ENCODE data around the gene MMP17.
A peak's percentile ranks its signal among the peaks of the same experiment; 100 is the strongest.

The MMP17 gene

DNA sequence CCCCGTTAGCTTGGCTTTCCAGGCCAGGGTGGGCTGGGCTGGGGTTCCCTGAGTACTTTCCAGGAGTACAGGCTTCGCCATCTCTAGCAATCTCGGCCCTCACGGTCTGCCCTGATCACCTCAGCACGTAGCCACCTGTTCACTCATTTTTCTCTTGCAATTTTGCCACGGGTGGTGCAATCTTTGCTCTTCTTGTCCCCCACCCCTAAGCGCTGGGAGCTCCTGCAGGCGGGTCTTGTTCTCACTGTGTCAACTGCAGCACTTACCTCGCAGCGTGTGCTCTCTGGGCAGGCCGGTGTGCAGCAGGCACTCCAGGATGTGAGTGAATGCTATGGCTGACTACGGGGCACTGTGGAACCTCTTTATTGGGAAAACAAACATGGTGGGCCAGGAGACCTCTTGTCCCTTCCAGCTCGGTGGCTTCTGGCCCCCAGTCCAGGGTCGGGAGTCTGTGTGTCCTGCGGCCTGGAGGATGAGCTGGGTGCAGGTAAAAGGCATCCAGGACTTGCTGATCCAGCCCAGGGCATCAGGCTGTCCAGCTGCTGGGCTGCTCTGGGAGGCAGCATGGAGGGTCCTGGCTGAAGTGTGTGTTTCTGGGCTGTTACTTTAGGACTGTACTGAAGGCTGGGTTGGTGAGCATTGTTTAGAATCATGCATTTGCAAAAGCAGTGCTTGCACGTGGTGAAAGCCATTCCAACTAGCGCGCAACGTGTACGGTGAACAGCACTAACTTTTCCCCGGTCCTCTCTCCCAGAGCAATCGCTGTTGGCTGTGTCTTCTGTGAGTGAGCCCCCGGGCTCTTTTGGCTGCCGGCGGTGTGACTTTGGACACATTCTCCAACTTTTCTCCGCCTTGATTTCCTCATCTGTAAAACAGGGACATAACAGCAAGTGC lies 64.8 kb downstream of the MMP17 start:
- no peak for DNase-seq (ENCODE audit: low read depth in 2 of 2, low spot score in 1 of 2)

DNA sequence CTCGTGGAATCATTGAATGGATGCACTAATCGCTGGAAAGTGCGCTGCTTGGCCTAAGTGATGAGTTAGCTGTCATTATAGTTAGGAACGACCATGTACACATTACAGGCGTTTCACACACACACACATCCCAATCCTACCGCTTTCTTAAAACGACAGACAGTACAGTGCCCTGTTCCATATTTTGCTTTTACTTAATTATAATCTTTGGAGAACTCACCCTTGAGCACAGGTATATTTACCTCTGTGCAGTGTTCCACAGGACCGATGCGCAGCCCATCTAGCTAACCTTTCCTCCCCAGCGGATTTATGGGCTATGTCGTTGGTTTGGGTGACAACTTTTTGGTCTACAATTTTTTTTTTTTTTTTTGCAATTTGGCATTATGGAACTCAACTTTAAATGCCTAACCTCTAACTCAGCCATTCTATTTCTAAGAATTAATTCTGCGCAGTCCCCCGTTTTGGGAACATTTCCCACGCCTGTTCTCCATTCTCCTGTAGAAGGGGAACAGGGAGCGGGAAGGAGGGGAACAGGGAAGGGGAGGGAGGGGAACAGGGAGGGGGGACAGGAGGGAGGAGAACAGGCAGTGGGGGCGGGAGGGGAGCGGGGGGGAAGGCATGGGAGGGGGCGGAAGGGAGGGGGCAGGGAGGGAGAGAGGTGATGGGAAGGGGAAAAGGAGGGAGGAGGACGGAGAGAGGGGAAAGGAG lies 65.6 kb downstream of the MMP17 start:
- DNase-seq (ENCODE audit: low read depth in 2 of 2, low spot score in 1 of 2) = no peak

DNA sequence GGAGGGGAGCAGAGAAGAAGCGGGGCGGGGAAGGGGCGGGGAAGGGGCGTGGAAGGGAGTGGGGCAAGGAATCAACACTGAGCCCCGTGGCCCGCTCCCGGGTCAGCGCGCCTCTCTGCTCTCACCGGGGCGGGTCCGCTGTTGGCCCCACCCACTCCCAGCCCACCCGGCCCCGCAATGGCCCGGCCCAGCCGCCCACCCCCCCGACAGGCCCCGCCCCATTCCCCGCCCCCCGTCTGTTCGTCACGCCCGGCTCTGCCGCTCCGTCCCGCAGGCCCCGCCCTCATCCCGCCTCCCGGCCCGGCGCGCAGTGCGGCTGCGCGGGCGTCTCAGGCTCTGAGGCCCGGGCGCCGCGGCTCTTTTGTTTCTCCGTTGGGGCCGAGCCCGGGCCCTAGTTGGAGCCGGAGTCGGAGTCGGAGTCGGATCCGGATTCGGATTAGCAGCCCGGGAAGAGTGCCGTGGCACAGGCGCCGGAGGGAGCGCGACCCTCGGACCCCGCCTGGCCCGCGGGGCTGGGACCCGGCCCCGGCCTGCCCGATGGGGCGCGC lies 66.2 kb downstream of the MMP17 start, which contains the start of gene ULK1:
ULK1 (plus strand) TSS at position 310 of the 548 bp plus-strand sequence. CDS start 380 bp downstream, outside the sequence.
- DNase-seq (ENCODE audit: low read depth in 2 of 2, low spot score in 1 of 2) = peak; percentile 79 to 80

- no peak for DNase-seq (ENCODE audit: low read depth in 2 of 2, low spot score in 1 of 2)
Measured at GRCh38 chr12:131894981-131895639, 66.9 kb downstream of the MMP17 start.

DNA sequence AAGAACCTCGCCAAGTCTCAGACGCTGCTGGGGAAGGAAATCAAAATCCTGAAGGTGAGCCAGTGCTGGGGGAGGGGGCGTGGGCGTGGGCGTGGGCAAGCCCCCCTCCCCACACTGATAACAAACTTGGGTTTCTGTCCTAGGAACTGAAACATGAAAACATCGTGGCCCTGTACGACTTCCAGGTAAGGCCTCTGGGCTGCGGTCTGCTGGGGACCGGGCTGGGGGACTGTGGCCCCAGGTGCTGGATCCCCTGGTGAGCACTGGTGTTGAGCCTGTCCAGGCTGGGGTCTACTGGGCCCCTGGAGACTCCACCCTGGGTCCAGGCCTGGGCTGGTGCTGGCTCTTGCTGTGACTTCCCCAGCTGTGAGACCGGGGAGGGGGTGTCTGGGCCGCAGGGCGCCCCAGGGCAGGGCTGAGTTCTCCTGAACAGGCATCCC lies 67.5 kb downstream of the MMP17 start:
- DNase-seq (ENCODE audit: low read depth in 2 of 2, low spot score in 1 of 2) = no peak

DNA sequence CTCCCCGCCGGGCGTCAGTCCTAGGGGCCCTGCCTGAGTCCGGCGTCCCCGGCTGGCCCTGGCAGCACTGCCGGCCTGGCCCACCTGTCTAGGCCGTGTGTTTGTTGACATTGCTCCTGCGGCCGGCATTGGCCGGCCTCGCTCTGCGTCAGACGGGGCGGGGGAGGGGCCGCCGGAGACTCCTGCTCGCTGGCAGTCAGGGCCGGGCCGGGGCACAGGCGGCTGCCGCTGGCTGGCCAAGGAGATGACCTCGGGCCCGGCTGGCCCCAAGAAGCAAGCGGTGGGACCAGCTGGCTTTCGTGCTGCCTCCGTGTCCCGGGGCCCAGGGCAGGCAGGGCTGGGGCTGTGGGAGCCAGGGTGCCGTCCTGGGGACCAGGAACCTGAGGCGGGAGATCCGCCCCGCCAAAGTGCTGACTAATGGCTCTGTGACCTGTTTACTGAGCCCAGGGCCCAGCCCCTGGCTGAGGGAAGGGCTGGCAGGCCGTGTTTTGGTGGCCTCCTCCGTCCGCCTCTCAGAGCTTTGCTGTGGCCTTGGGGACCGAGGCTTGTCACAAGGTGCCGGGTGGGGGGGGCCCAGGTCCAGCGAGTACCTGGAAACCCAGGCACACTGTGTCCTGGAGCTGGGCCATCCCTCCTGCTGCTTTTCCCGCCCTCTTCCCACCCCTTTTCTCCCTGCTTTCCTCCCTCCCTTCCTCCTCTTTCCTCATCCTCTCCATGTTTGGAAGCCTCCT lies 68.1 kb downstream of the MMP17 start:
- DNase-seq (ENCODE audit: low read depth in 2 of 2, low spot score in 1 of 2) = peak; percentile 23 to 29

DNA sequence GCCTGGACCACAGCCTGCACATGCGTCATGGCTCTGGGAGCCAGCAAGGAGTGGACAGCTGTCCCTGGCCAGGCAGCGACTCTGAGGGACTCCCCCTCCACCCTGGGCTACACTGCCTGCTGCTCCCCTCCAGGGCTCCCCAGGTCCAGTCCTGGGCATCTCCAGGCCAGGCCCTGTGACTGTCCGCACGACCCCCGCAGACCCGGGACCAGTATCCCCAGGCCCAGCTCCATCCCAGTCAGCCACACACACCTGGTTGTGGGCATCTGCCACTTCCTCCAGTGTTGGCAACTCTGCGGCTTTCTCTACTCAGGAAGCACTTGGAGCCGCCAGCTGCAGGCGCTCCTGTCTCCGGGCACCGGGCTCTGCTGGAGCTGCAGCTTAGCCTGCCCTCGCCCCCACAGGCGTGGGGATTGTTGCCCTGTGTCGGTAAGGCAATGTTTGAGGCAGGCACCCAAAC lies 68.6 kb downstream of the MMP17 start:
- no peak for DNase-seq (ENCODE audit: low read depth in 2 of 2, low spot score in 1 of 2)

- DNase-seq (ENCODE audit: low read depth in 2 of 2, low spot score in 1 of 2) = no peak
Measured at GRCh38 chr12:131897276-131897675, 69.1 kb downstream of the MMP17 start.

DNA sequence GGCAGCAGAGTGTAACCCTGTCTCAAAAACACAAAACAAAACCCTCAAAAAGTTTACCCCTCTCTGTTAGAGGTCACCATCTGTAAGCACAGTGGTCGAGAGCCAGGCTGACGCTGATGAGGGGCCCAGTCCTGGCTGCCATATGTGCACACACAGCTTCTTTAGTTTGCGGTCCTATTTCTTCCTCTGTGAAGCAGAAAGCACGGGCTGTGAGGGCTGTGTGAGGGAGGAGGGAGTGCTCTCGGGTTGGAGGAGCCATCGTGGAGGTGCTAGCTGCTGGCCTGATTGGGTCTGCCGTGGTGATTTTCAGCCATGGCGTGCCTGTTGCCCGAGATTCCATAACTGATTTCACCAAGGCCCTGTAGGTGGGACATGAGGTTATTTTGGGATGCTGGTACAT lies 69.7 kb downstream of the MMP17 start:
- DNase-seq (ENCODE audit: low read depth in 2 of 2, low spot score in 1 of 2) = no peak

DNA sequence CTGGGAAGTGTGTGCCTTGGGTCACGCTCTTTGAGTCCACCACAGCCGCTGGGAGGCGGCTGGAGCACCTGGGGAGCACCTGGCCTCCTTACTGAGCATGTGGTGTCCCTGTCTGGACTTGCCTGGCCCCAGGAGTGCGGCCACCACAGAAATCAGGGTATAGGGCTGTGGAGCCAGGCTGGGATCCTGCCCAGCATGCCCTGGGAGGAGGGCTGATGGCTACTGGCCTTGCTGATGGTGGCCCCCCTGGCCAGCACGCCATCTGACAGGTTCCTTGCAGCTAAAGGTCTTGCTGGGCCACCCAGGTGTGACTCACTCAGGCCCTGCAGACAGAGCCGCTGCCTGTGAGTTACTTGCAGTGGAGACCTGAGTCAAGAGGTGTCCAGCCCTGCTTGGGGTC lies 72.2 kb downstream of the MMP17 start:
- DNase-seq (ENCODE audit: low read depth in 2 of 2, low spot score in 1 of 2) = no peak

All from stimulated activated CD8-positive, alpha-beta memory T cell treated with anti-CD3 and anti-CD28 coated beads, Interleukin-4, amount 100 ng/mL, for 4 hours (primary cell).